ENCODE measurements around the gene LAPTM4A.
A peak's percentile ranks its signal among the peaks of the same experiment; 100 is the strongest.
"Not testable (repeated sequence)": the region's sequence is repeated elsewhere in the genome, so short reads cannot be mapped to it uniquely, and the experiment has no call there.

The LAPTM4A gene

DNA sequence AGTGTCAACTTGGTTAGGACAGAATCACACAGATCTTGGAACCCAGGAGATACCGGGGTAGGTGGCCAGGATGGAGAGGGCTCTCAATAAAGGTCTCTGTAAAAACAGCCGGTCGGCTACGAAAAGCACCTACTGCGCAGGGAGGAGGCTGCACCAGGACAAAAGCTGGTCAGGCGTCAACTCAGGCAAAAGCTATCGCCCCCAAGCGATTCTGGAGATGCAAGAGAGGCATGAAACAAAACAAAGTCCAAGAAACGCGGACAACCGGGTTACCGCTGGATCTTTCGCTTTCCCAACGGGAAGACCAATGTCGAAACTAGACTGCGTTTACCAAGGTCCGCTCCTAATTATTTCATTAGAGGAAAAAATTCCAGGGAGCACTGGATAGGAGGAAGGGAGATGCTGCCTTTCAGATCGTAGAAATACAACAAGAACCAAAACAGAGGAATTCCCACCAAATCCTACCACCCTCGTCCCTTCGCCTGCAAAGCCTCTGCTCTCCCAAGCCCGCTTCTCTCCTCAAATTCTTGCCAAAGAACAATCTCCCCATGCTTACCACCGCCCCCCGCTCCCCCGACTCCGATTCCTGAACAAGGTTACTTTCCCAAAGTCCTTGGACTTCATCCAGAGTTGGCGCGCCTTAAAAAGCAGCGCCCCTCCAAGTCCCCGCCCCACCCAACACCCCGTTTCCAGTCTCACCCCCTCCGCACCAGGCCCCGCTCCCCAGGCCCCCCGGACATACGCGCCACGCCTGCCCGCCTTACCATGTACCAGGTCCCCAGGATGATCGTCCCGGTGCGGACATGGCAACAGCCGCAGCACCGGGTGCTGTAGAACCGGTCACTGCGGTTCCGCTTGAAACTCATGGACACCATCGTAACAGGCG, 539 bp downstream of the LAPTM4A start:
- DNase-seq (ENCODE audit: low read depth) = no peak

DNA sequence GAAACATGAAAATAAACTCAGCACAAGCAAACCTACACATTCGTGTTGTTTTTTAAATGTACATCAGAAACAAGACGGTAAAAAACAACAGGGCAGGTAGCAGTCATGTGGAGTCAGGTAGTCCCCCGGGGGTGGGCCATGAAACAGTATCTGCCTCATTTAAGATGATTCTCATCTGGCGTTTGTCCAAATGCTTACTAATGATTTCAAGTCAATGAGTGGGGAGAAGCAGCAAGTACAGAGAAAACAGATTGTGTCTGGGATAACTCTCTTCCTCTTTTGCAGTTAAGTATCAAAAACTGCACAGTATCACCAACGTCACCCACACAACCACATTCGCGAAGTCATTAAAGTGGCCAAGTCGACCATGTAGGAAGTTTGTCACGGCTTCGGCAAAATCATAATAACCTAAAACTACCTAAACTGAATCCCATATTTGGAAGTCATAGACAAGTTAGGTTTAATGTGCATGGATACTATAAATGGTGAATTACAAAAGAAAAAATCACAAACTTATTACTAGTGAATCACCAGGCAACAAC, 1.3 kb downstream of the LAPTM4A start:
- DNase-seq (ENCODE audit: low read depth) = peak; percentile 21

DNA sequence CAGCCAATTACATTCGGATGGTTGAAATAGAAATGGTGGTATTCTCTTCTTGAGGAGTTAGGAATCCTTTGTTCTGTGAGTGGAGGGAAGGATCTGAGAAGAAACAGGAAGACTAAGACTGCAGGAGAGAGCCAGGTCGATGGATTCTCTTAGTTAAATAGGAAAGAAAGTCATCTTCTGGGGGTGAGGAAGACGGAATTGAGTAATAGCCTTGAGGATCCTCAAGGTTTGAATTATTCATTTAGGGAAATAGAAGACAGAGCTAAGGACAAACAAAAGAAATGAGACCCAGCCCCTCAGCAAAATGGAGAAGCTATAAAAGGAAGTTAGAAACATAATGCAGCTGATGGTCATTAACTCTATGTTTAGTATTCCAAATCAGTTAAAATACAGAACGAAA, 1.8 kb downstream of the LAPTM4A start:
- no peak for DNase-seq (ENCODE audit: low read depth)

DNA sequence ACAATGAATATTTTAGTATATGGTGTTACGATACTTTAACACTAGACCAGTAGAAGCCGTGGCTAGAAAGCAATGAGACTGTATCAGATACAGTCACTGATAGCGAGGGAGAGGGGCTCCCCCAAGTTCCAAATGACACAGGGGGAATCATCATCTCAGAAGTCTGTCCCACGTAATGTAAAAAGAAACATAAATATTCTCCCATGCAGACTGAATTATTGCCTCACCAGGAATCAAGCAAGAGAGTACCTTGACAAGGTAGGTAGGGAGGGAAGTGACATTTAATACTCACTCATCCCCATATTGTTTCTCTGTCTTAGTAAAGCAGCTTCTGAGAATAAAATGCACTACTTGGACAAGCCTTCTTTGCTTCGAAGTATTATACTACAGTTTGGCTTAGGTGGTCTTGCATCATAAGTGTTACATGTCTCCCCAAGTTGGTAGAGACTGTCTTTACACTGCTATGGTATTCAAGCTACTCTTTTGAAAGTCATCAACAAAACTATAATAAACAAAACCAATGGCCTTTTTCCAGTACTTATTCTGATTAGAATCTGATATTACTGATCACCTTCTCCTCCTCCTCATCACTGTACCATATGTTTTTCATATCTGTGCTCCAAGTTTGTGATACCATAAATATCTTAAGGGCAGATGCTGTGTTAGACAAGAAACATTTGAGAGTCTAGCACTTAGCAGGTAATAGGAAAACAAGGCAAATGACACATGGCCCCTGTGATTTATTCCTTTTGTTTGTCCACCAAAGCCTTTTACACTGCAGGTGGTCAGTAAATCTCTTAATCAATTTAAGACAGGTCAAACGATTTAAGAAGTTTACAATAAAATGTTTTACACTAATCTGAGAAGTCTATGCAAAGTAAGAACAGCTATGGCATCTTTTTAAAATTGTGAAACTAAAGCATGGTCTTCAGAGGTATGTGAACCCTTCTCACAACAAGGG, 2.7 kb downstream of the LAPTM4A start:
- DNase-seq (ENCODE audit: low read depth) = no peak

DNA sequence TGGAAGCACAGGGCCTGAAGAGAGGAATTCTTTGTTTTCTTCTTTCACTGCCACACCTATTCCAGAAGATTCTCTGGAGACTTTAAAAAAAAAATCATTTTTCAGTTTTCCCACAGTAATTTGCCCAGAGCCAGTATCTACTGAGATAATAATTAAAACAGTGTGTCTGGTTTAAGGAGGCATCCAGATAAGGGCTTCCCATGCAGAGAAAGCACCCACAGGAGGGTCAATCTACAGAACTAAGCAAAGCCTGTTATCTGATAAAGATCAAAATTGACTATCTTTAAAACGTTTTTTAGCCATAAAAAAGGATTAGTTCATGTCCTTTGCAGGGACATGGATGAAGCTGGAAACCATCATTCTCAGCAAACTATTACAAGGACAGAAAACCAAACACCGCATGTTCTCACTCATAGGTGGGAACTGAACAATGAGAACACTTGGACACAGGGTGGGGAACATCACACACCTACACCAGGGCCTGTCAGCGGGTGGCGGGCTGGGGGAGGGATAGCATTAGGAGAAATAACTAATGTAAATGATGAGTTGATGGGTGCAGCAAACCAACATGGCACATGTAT, 5.6 kb downstream of the LAPTM4A start:
- DNase-seq (ENCODE audit: low read depth) = not testable (repeated sequence)

DNA sequence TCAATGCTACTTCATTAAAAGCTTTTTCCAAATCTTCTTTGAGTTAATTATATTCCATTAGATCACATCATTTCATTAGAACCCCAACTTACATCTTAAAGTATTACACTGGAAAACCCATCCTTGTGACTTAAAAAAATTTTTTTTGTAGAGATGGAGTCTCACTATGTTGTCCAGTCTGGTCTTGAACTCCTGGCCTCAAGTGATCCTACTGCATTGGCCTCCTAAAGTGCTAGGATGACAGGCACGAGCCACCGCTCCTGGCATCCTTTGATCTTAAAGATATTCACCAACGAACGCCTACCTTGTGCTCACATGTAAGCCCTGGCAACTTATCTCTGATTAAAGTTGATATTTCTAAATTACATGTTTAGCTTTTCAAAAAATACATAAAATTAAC, 6.7 kb downstream of the LAPTM4A start:
- DNase-seq (ENCODE audit: low read depth) = no peak

DNA sequence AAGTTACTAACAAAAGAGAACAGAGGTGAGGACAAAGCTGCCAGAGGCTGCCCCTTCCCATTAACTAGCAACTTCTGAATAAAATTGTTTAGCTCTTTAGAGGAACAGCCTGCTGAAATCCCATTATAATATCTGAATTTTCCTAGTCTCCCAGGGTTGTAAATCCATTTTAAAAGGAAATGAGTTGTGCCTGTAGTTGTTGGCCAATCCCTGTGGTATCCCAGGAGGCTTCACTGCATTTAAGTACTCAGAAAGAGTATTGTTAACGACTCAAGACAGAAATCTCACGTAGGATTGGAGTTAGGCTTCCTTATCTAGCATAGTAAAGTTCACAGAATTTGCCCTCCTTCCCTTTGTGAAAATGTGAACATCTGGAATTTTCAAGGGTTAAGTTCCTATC, 8.9 kb downstream of the LAPTM4A start:
- DNase-seq (ENCODE audit: low read depth) = no peak

DNA sequence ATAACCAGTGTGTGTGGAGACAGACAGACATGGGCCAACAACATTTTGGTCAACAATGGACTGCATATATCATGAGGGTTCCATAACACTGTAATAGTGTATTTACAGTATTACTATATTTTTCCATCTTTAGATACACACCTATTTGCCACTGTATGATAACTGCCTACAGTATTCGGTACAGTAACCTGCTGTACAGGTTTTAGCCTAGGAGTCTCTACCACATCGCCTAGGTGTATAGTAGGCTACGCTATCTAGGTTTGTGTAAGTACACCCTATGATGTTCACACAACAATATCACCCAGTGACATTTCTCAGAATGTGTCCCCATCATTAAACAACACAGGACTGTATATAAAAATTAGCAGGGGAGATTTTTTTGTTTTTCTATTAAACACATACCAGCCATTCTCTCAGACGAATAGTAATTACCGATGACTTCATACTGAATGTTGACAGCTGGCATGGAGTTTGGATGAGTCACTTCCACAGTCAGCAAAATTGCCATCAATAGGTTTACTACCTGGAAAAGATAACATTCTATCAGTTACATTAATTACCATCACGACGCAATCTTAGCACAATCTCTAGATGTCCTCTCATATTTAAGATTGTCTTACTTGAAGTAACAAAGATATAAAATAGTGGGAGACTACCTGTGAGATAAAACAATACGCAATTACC, 10.8 kb downstream of the LAPTM4A start:
- no peak for DNase-seq (ENCODE audit: low read depth)

DNA sequence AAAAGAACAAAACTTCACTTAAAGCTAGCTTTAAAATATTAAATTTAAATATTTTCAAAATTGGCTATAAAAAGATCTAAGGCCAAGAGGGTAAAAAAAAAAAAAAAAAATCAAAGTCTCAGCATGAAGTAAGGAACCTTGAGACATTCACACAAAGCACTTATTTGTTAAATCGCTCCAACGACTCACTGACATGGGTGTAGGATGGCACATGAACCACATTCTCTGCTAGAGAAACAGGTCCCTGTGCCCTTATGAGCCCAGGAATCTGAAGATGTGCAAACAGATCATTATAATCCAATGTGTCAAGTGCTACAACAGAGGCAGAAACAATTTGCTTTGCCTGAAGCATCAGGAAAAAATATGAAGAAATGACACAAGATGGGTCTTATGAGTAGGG, 13.8 kb downstream of the LAPTM4A start:
- no peak for DNase-seq (ENCODE audit: low read depth)

DNA sequence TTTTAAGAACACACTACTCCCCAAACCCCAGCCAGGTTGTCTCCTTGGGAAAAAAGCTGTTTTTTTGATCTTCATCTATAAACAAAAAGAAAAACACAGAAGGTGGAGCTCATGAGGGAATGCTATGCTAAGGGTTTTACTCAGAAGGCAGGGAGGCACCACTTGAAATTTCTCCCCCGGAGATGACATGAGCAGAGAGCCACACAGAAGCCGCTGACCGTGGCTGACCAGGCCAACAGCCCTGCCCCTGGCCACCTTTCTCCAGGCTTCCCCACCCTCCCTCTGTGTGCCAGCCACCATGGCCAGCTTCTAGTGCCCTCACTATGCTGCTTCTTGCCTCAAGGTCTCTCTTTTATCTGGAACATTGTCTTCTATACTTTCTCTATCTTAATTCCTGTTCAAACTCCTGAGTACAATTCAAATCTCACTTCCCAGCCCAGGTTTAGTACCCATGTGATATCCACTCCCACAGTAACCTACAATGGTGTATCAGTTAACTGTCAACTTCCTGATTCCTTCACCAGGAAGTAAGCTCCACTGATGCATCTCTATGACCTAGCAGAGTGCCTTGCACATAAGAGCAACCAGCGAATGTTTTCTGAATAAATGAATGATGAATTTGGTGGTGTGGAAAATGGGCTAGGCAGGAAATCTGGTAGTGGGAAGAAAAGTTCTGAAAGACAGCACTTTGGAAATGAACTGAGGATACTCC, 15.3 kb downstream of the LAPTM4A start:
- DNase-seq (ENCODE audit: low read depth) = no peak

DNA sequence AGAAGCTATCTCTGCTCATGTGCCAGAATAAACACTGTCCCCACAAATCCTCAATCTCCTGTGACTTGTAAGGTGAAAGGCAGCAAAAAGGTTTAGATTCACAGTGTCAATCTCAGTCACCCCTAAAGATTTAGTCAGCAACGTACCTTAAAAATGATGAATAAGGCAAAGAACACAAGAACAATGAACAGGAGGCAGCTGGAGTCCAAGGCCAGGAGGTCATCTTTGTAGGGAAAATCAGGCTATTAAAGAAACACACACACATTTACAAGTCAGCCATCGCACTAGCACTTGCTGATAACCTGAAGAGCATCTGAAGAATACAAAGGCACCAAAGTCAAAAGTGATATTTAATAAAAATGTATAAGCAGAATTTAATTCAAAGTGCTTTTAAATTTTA, 16.6 kb downstream of the LAPTM4A start:
- no peak for DNase-seq (ENCODE audit: low read depth)

DNA sequence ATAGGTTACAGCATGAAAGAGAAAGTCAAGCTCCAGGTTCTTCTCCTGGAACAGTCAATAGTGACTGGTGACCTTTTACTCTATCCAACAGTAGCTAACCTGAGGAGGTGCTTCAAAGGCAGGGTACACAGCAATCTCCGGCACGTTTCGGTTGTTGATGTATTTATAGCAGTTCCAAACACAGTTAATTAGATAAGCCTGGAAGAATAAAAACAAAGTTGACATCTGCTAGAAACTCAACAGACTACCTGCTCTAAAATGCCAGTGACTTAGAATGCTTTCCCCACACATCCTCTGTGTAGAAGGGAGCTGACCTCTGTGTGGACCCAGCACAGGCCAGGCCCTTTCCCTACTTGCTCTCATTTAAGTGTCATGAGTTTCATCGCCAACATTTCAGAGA, 17.2 kb downstream of the LAPTM4A start:
- no peak for DNase-seq (ENCODE audit: low read depth)

DNA sequence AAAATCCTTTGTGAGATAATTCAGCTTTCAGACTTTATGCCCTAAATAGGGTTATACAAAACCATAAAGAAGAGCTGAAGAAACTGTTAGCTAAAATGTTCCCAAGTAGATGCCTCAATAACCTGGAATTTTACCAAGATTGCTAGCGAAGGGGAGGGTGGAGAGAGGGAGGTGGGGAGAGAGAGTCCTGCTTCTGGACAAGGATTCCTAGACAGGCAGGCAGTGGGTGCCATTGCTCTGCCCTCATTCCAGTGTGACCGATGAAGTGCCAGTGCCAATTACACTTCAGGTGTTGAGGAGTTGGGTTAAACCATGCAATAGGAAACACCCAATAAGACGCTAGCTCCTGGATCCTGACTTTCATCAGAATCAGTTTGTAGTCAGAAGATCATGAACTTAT, 18.1 kb downstream of the LAPTM4A start:
- no peak for DNase-seq (ENCODE audit: low read depth)

DNA sequence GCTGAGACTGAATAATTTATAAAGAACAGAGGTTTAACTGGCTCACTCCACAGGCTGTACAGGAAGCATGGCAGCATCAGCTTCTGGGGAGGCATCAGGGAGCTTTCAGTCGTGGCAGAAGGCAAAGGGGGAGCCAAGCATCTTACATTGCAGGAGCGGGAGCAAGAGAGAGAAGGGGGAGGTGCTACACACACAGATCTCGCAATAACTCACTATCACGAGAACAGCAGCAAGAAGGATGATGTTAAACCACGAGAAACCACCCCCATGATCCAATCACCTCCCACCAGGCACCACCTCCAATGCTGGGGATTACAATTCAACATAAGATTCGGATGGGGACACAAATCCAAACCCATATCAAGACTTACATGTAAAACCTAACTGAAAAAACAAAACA, 21.2 kb downstream of the LAPTM4A start:
- DNase-seq (ENCODE audit: low read depth) = no peak

DNA sequence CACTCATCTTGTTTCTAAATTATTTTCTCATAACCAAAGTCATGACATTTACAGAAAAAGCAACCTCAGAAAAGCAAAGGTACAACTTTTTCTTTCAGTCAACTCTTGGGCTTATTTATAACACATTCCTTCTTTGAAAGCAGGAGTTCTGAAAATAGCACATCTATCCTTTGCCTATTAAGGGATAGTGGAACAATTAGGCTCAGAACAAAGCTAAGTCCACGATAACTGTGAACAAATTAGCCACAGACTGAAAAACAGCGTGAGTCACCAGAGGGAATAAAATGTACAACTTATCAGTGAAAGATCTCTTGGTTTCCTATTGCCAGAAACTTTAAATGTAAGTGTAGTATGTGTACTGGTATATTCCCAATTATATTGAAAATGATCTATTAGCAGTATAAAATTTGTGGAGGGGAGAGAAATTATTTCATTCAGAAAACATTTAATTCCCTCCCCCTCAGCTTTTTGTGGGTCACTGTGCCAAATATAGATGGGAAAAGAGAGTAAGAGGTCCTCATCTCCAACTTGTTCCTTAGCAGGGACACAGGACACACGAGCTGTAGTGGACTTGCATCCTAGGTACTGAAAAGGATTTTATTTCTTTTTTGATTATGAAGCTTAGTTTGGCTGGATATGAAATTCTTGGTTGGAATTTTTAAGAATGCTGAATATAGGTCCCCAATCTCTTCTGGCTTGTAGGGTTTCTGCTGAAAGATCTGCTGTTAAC, 23.6 kb downstream of the LAPTM4A start:
- DNase-seq (ENCODE audit: low read depth) = no peak

DNA sequence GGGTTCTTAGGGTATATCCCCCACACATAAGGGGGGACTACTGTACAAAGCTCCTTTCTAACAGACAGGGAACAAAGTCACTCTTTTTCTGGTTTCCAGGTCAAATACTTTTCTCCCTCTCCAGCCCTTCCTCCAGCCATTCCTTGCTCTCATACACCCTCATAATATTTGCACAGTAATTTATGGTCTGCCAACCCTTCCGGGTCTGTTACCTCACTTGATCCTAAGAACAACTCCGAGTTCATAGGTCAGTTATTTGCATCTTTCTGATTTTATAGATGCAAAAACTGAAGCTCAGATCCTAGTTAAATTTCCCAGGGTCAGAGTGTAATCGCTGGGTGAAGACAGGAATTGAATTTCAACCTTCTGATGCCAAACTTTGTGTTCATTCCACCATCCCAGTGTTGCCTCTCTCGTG, 24.2 kb downstream of the LAPTM4A start:
- DNase-seq (ENCODE audit: low read depth) = no peak

DNA sequence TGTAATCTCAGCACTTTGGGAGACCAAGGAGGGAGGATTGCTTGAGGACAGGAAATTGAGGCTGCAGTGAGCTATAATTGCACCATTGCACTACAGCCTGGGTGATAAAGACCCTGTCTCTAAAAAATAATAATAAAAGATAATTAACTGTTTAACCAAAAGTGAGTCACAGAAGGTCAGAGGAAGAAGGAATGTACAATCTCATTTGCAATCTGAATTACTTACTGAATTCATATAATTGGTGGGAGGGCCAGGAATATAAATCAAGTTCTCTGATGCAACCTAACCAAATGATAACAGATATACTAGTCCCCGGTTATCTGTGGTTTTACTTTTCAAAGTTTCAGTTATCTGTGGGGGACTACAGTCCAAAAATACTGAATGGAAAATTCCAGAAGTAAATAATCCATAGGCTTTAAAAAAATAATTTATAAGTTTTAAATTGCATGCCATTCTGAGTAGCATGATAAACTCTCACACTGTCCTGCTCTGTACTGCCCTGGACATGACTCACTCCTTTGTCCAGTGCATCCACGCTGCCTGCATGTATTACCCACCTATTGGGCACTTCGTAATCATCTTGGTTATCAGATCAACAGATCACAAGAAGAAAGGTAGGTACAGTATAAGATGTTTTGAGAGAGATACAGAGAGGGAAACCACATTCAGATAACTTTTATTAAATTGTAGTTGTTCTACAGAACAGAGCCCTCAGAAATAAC, 26.2 kb downstream of the LAPTM4A start:
- DNase-seq (ENCODE audit: low read depth) = no peak

DNA sequence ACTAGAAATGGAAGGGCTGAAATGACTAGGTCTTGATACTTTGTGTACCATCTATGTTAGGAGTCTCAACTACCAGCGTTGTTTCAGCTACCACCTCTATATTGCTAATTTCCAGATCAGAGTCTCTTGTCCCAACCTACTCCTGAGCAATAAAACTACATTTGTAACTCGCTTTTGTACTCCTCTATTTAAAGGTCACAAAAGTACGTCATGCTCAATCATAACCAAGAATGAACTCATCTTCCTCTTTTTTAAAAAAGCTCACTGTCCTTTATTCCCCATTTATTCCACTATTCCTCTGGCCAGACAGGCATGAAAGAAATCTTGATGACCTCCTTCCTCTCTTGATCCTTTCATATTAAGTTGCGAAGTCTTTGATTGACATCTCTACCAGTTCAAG, 27.7 kb downstream of the LAPTM4A start:
- DNase-seq (ENCODE audit: low read depth) = no peak

DNA sequence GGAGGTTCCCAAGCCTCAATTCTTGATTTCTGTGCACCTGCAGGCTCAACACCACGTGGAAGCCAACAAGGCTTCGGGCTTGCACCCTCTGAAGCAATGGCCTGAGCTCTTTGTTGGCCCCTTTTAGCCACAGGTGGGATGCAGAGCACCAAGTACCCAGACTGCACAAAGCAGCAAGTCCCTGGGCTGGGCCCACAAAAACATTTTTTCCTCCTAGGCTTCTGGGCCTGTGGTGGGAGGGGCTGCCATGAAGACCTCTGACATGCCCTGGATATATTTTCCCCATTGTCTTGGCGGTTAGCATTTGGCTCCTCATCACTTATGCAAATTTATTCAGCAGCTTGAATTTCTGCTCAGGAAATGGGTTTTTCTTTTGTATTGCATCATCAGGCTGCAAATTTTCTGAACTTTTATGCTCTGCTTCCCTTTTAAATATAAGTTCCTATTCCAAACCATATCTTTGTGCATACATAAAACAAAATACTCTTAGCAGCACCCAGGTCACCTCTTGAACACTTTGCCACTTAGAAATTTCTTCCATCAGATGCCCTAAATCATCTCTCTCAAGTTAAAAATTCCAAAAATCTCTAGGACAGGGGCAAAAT, 29.9 kb downstream of the LAPTM4A start:
- no peak for DNase-seq (ENCODE audit: low read depth)
